HepG2 (cell line): Measurements from ENCODE around the gene CCL4L2. TPM values are rescaled to one million over a fixed set of nuclear protein-coding genes. Genes with fewer than 3 reads are reported as not detected.
"Not testable (repeated sequence)": the region's sequence is repeated elsewhere in the genome, so short reads cannot be mapped to it uniquely, and the experiment has no call there.

Experiments used
- ATAC-seq: fragments of 200-7000 bp; cut with Tn5 transposase; 3 replicates; pipeline ENCODE4 v1.9.1; 2020; ENCODE audit warnings: mild to moderate bottlenecking, moderate library complexity
- BruUV-seq: library from RNA; stranded (reverse); fragments of 400-500 nt; replicated peaks from 2 replicates; lab custom pipeline; 2021; lab: Mats Ljungman, UMichigan
- CTCF ChIA-PET: fragments of 300-600 bp; formaldehyde crosslinking; extraction: SDS; loops from one replicate; lab custom pipeline; 2021; ENCODE audit warnings: low total read pairs, inconsistent platforms, low intra/inter-chr PET ratio; lab: Yijun Ruan, JAX
- POLR2A ChIA-PET: fragments of 350-600 bp; sonication (Branson Sonifier 250); formaldehyde crosslinking; loops from one replicate; lab custom pipeline; 2020; ENCODE audit warnings: antibody characterized with exemption, inconsistent platforms; lab: Yijun Ruan, JAX
- DNase-seq: peaks from one replicate; pipeline ENCODE4 v3.0.0-alpha.2; 2015; ENCODE audit warnings: low spot score
- FAIRE-seq: peaks from 3 replicates; lab custom pipeline; 2011; peaks lifted over from hg19 to GRCh38; lab: Jason Lieb, UNC
- H2AFZ ChIP-seq: one replicate; pipeline ENCODE4 v1.6.1; 2011; ENCODE audit warnings: low read length, inconsistent platforms
- H3K27ac ChIP-seq: fragments of 300-600 bp; 3 replicates; pipeline ENCODE4 v1.8.0; 2011; ENCODE audit warnings: mixed run types, mild to moderate bottlenecking, mixed read lengths, low read length, inconsistent platforms; ENCODE audit not compliant: insufficient read depth; ENCODE audit errors: extremely low read length
- H3K27me3 ChIP-seq, 2 experiments: fragments of 200-600 bp in 1 of 2; 2 replicates in 1 of 2; 3 replicates in 1 of 2; pipeline versions ENCODE4 v1.6.0 to v1.8.0; 2011; ENCODE audit warnings: low read length in 2 of 2, mild to moderate bottlenecking in 2 of 2, moderate library complexity in 2 of 2, inconsistent platforms in 1 of 2; ENCODE audit not compliant: insufficient read depth in 2 of 2, control insufficient read depth in 1 of 2
- H3K36me3 ChIP-seq, 2 experiments: fragments of 200-600 bp in 1 of 2; replicated peaks in 1 of 2; 2 replicates in 1 of 2; 3 replicates in 1 of 2; pipeline versions ENCODE4 v1.5.1 to v1.8.0; 2011; ENCODE audit warnings: low read length in 2 of 2, inconsistent platforms in 1 of 2; ENCODE audit not compliant: insufficient read depth in 2 of 2, control insufficient read depth in 1 of 2
- H3K4me1 ChIP-seq: 2 replicates; pipeline ENCODE4 v1.5.1; 2012; ENCODE audit warnings: low read length, inconsistent platforms; ENCODE audit not compliant: insufficient read depth
- H3K4me2 ChIP-seq: 2 replicates; pipeline ENCODE4 v1.6.0; 2011; ENCODE audit warnings: low read depth, low read length, inconsistent platforms
- H3K4me3 ChIP-seq, 3 experiments: fragments of 200-600 bp in 1 of 3; sonication (generic), shearing (Covaris generic) in 1 of 3; replicated peaks in 1 of 3; 2 replicates each; pipeline ENCODE4 v1.5.1; 2011 to 2016; ENCODE audit warnings: low read length in 3 of 3, inconsistent platforms in 2 of 3, low read depth in 2 of 3, mild to moderate bottlenecking in 2 of 3, control low read depth in 1 of 3, mixed read lengths in 1 of 3; ENCODE audit not compliant: insufficient read depth in 1 of 3
- H3K79me2 ChIP-seq: one replicate; pipeline ENCODE4 v1.6.1; 2011; ENCODE audit warnings: low read length, inconsistent platforms; ENCODE audit not compliant: insufficient read depth
- H3K9ac ChIP-seq: 2 replicates; pipeline ENCODE4 v1.6.0; 2011; ENCODE audit warnings: mild to moderate bottlenecking, low read depth, low read length, inconsistent platforms; ENCODE audit not compliant: insufficient read depth
- H3K9me3 ChIP-seq: 2 replicates; pipeline ENCODE4 v1.5.1; 2012; ENCODE audit warnings: mild to moderate bottlenecking, low read length
- H4K20me1 ChIP-seq: 2 replicates; pipeline ENCODE4 v1.6.0; 2011; ENCODE audit warnings: inconsistent platforms, mild to moderate bottlenecking, low read length, moderate library complexity; ENCODE audit not compliant: insufficient read depth
- ELF3 ChIP-seq: IDR thresholded peaks from 2 replicates; pipeline ENCODE4 v1.6.1; 2016; ENCODE audit warnings: missing genetic modification reagents, missing compliant biosample characterization
- FOXK2 ChIP-seq: fragments of 450-650 bp; IDR thresholded peaks from 2 replicates; pipeline ENCODE4 v1.6.1; 2016
- FOXM1 ChIP-seq: sonication (generic); formaldehyde crosslinking; IDR thresholded peaks from 2 replicates; pipeline ENCODE4 v1.5.0; 2020; ENCODE audit warnings: missing genetic modification reagents
- GABPB1 ChIP-seq: IDR thresholded peaks from 2 replicates; pipeline ENCODE4 v1.6.1; 2016; ENCODE audit warnings: mild to moderate bottlenecking, missing genetic modification reagents, moderate library complexity, missing compliant biosample characterization
- JUND ChIP-seq: sonication (generic); formaldehyde crosslinking; IDR thresholded peaks from 2 replicates; pipeline ENCODE4 v1.8.0; 2022; ENCODE audit warnings: mild to moderate bottlenecking, missing genetic modification reagents
- KLF11 ChIP-seq: IDR thresholded peaks from 2 replicates; pipeline ENCODE4 v1.6.1; 2016; ENCODE audit warnings: missing compliant biosample characterization
- NAIF1 ChIP-seq: sonication (generic); formaldehyde crosslinking; IDR thresholded peaks from 2 replicates; pipeline ENCODE4 v1.5.0; 2020; ENCODE audit warnings: mild to moderate bottlenecking, missing genetic modification reagents, borderline replicate concordance
- ZFP37 ChIP-seq: sonication (generic); formaldehyde crosslinking; IDR thresholded peaks from 2 replicates; pipeline ENCODE4 v1.4.0; 2020; ENCODE audit warnings: missing genetic modification reagents, borderline replicate concordance
- ZNF138 ChIP-seq: sonication (generic); formaldehyde crosslinking; IDR thresholded peaks from 2 replicates; pipeline ENCODE4 v1.5.0; 2020; ENCODE audit warnings: mild to moderate bottlenecking, low read depth, missing genetic modification reagents
- ZNF207 ChIP-seq: fragments of 450-650 bp; IDR thresholded peaks from 2 replicates; pipeline ENCODE4 v1.6.1; 2016; ENCODE audit warnings: antibody characterized with exemption, borderline replicate concordance
- ZNF274 ChIP-seq: sonication (generic); formaldehyde crosslinking; IDR thresholded peaks from 2 replicates; pipeline ENCODE4 v1.5.1; 2020; ENCODE audit warnings: mild to moderate bottlenecking, missing genetic modification reagents
- ZNF496 ChIP-seq: sonication (generic); formaldehyde crosslinking; IDR thresholded peaks from 2 replicates; pipeline ENCODE4 v1.8.1; 2023; ENCODE audit warnings: mild to moderate bottlenecking, moderate library complexity, missing genetic modification reagents; ENCODE audit not compliant: insufficient replicate concordance
- WGBS: methylation state at CpG from one replicate; pipeline ENCODE4 v1.1.6; 2017; ENCODE audit warnings: low lambda C conversion rate; 5-methylcytosine and 5-hydroxymethylcytosine counted together
- in situ Hi-C: cut with HindIII; loops from 2 replicates; pipeline ENCODE4 v1.10.0; 2017; ENCODE audit warnings: low pct_unique_long_range_greater_than_20kb; ENCODE audit not compliant: extremely low pct_ligation_motif_present
- intact Hi-C: fragments of 100-400 bp; cut with micrococcal nuclease; formaldehyde crosslinking; loops from one replicate; pipeline ENCODE4 v1.10.0; 2022; ENCODE audit not compliant: unreplicated experiment
- polyA plus RNA-seq, 8 experiments: library from polyadenylated mRNA; depleted of rRNA in 3 of 8; stranded (reverse) in 7 of 8; unstranded in 1 of 8; fragments of >200 nt; fragmentation: Illumina TruSeq in 4 of 8; extraction: Trizol in 4 of 8; gene quantifications; 2 replicates each; pipeline versions ENCODE4 v1.2.1 to v1.2.3, GENCODE V29; 2011 to 2016; ENCODE audit warnings: low read depth in 4 of 8, missing spikeins in 1 of 8, mixed read lengths in 1 of 8; ENCODE audit not compliant: insufficient read depth in 1 of 8
- total RNA-seq, 5 experiments: library from RNA; depleted of rRNA; stranded (reverse); fragments of >200 nt; fragmentation: Illumina TruSeq; extraction: Trizol; gene quantifications; 2 replicates each; pipeline ENCODE4 v1.2.3, GENCODE V29; 2016; ENCODE audit warnings: low read depth in 1 of 5
- TF ChIP-seq, protein P1 (sequence below): sonication (generic); formaldehyde crosslinking; IDR thresholded peaks from 2 replicates; pipeline ENCODE4 v1.4.0; 2020; ENCODE audit warnings: missing genetic modification reagents

Gene CCL4L2
- total and polyA plus RNA-seq, 2 of the 13 experiments (the other 11 are each of a cell fraction or from before 2014, with no cell fraction given) = not detected

GRCh38 chr17:36194832-36195433 is 15.9 kb upstream of the CCL4L2 start:
- BruUV-seq, intact Hi-C loops, ATAC-seq, H3K9ac ChIP-seq, H3K4me3 ChIP-seq, H3K4me1 ChIP-seq, CTCF ChIA-PET, FAIRE-seq, H3K4me2 ChIP-seq, H4K20me1 ChIP-seq, H3K79me2 ChIP-seq, H3K27ac ChIP-seq, POLR2A ChIA-PET, H3K36me3 ChIP-seq, DNase-seq, H3K9me3 ChIP-seq, H2AFZ ChIP-seq: not testable (repeated sequence)
- peaks cover 6 to 24% of the 10 kb centered on the region in 2 experiments; a peak in 3 of 5 replicates for H3K27me3 ChIP-seq
- in situ Hi-C loops = loop anchor here (5.0 kb wide), 1 partner anchor 113 kb away; no protein-coding TSS in a partner anchor
- 24% methylated on average over 10 of the region's 10 CpGs for WGBS

DNA sequence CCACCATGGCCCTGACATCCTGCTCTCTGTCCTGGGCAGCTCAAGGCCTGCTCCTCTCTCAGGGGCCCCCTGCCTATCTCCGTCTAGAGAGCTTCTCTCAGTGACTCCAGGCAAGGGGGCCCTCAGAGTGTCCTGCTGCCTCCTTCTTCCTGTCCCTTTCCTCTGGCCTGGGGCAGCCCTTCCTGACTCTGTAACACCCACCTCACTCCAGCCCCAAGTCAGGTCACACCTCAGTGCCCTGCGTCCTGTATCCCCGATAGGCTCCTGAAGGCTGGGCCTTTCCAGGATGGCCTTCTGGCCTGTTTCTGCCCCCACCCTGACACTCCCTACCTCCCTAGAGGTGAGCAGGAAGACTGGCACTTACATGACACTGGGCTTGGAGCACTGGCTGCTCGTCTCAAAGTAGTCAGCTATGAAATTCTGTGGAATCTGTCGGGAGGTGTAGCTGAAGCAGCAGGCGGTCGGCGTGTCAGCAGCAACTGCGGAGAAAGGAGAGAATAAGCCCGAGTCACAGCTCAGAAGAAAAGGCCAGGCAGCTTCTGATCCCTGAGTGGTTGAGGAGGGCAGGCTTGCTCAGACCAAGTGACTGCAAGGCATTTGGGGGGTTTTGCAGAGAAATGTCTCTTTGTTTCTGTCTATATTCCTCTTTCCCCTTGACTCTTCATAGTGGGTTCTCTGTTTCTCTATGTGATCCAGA is 15.3 kb upstream of the CCL4L2 start:
- Histone ChIP-seq H3K4me3 (no peak overlapping the region), H3K4me1 (peaks cover 9% of the 10 kb centered on the region), H3K36me3 (no peaks in the 10 kb centered on the region), H3K9me3 (no peaks in the 10 kb centered on the region), H3K9ac (no peak overlapping the region), H3K27ac (no peak overlapping the region), H2AFZ (no peak overlapping the region), H3K27me3 (peaks cover 4 to 24% of the 10 kb centered on the region in 2 experiments; a peak in 3 of 5 replicates), H3K4me2 (no peak overlapping the region), H4K20me1 (no peaks in the 10 kb centered on the region), H3K79me2 (no peaks in the 10 kb centered on the region)
- CTCF ChIA-PET = no interaction called here
- FAIRE-seq (no peak), DNase-seq (no peak), ATAC-seq (peak; percentile 51)
- intact Hi-C loops (no loop called here), in situ Hi-C loops (no loop called here)
- POLR2A ChIA-PET = no interaction called here
- TF ChIP-seq FOXK2 (no peak), NAIF1 (CRISPR knock-in tag) (no peak), KLF11 (no peak), ZNF496 (CRISPR knock-in tag) (no peak), FOXM1 (CRISPR knock-in tag) (no peak), ZFP37 (CRISPR knock-in tag) (no peak), JUND (CRISPR knock-in tag) (no peak), ELF3 (no peak), ZNF274 (CRISPR knock-in tag) (no peak), GABPB1 (CRISPR knock-in tag) (no peak), ZNF207 (no peak), ZNF138 (no peak)
- TF ChIP-seq, protein P1, sequence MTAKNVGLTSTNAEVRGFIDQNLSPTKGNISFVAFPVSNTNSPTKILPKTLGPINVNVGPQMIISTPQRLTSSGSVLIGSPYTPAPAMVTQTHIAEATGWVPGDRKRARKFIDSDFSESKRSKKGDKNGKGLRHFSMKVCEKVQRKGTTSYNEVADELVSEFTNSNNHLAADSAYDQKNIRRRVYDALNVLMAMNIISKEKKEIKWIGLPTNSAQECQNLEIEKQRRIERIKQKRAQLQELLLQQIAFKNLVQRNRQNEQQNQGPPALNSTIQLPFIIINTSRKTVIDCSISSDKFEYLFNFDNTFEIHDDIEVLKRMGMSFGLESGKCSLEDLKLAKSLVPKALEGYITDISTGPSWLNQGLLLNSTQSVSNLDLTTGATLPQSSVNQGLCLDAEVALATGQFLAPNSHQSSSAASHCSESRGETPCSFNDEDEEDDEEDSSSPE (CRISPR knock-in tag) = no peak
- BruUV-seq = no TSS peak
- 43% methylated on average over 10 of the region's 10 CpGs for WGBS
